Ishikawa (cell line): ENCODE measurements around the gene PHF13.

Source experiments
- CEBPB ChIP-seq: IDR thresholded peaks from 2 replicates; pipeline ENCODE4 v1.6.1; 2012
- CREB1 ChIP-seq: IDR thresholded peaks from 2 replicates; pipeline ENCODE4 v1.6.1; 2012; ENCODE audit warnings: low read depth
- RAD21 ChIP-seq: IDR thresholded peaks from 2 replicates; pipeline ENCODE4 v1.6.1; 2012; ENCODE audit warnings: low read depth
- TAF1 ChIP-seq: IDR thresholded peaks from 2 replicates; pipeline ENCODE4 v1.6.1; 2012; ENCODE audit warnings: low read depth, mild to moderate bottlenecking
- TCF12 ChIP-seq: IDR thresholded peaks from 2 replicates; pipeline ENCODE4 v1.6.1; 2012; ENCODE audit warnings: low read depth

DNA sequence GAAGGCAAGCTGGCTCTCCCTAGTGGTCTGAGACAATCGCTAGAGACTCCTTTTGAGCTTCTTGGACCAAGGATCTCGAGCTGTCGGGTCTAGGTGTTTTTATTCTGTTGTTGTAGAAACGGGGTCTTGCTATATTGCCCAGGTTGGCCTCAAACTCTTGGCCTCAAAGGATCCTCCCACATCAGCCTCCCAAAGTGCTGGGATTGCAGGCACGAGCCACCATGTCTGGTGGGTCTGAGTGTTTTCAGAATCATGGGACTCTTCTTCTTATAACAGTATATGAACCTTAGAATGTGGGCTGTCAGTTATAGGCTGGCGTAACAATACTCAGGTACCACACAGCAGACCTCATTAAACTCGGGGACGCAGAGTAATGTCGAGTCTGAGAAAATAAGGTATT is 55.0 kb downstream of the PHF13 start:
- no peak for TF ChIP-seq CEBPB
- TF ChIP-seq CREB1 = no peak
- TF ChIP-seq RAD21 = no peak
- TF ChIP-seq TAF1 = no peak
- no peak for TF ChIP-seq TCF12
